Gastrocnemius medialis (tissue), 4 donors: ENCODE data around the gene RAD51B. TPM values are rescaled to one million over a fixed set of nuclear protein-coding genes. Genes with fewer than 3 reads are reported as not detected.

ENCODE experiments used
- ATAC-seq, 2 donors: fragments of 150-250 bp; one replicate each; pipeline ENCODE4 v1.9.1; 2016
- DNase-seq, 2 donors: peaks; one replicate each; pipeline ENCODE4 v3.0.0-alpha.2; 2019
- H3K27ac ChIP-seq, 4 donors: fragments of 200-600 bp; sonication (generic); 1 replicate in 1 of 4; 2 replicates in 3 of 4; pipeline ENCODE4 v1.5.1; 2016 to 2018; ENCODE audit warnings: mild to moderate bottlenecking in 2 of 4, moderate library complexity in 1 of 4
- H3K27me3 ChIP-seq, 3 donors: fragments of 200-600 bp; sonication (generic) in 2 of 3; 1 replicate in 1 of 3; 2 replicates in 2 of 3; pipeline versions ENCODE4 v1.5.1 to v1.6.0; 2016 to 2019; ENCODE audit warnings: mild to moderate bottlenecking in 1 of 3, moderate library complexity in 1 of 3
- H3K36me3 ChIP-seq, 2 donors: fragments of 200-600 bp; sonication (generic) in 1 of 2; one replicate each; pipeline ENCODE4 v1.5.1; 2017 to 2018
- H3K4me1 ChIP-seq, 2 donors: fragments of 200-600 bp; sonication (generic) in 1 of 2; one replicate each; pipeline ENCODE4 v1.5.1; 2016 to 2017; ENCODE audit warnings: mild to moderate bottlenecking in 2 of 2
- H3K4me3 ChIP-seq, 4 donors: fragments of 200-600 bp; sonication (generic) in 3 of 4; 1 replicate in 1 of 4; 2 replicates in 3 of 4; pipeline ENCODE4 v1.5.1; 2016 to 2019; ENCODE audit warnings: mild to moderate bottlenecking in 2 of 4
- H3K9me3 ChIP-seq, 3 donors: fragments of 200-600 bp; sonication (generic) in 2 of 3; 1 replicate in 1 of 3; 2 replicates in 2 of 3; pipeline ENCODE4 v1.5.1; 2016 to 2019
- CTCF ChIP-seq, 5 experiments: fragments of 450-650 bp in 3 of 5; fragments of 200-600 bp in 2 of 5; sonication (generic) in 2 of 5; IDR thresholded peaks in 4 of 5; conservative IDR thresholded peaks in 1 of 5; 1 replicate in 4 of 5; 2 replicates in 1 of 5; pipeline ENCODE4 v1.5.1; 2016 to 2019; ENCODE audit warnings: antibody characterized with exemption in 5 of 5, mild to moderate bottlenecking in 3 of 5, moderate library complexity in 3 of 5
- POLR2A ChIP-seq, 2 donors: fragments of 450-650 bp; IDR thresholded peaks; one replicate each; pipeline ENCODE4 v1.6.1; 2017; ENCODE audit warnings: antibody characterized with exemption in 2 of 2, mild to moderate bottlenecking in 2 of 2, moderate library complexity in 2 of 2
- in situ Hi-C, 4 donors: fragments of 200-750 bp; cut with MboI; loops; one replicate each; pipeline versions ENCODE4 v1.15.0 to v1.8.0; 2017; ENCODE audit warnings: low sequenced_read_pairs in 4 of 4
- intact Hi-C: fragments of 100-400 bp; cut with DNase I; formaldehyde crosslinking; loops from one replicate; pipeline ENCODE4 v1.15.1; 2023; ENCODE audit warnings: low total_unique reads
- total RNA-seq, 4 donors: library from RNA; depleted of rRNA; stranded (reverse); fragments of >200 nt; gene quantifications; one replicate each; pipeline versions ENCODE4 v1.1.0 to v1.2.3, GENCODE V29; 2016

Gene RAD51B
- total RNA-seq, 4 donors from 2014 or later = 1.6 to 3.3 (median 2.4) TPM

- in situ Hi-C loops = no loop called here
- Histone ChIP-seq H3K27ac (no peak overlapping the region), H3K4me1 (peaks cover 25 to 30% of the 10 kb centered on the region in 2 donors)
Measured at GRCh38 chr14:68040633-68041369, 221.2 kb downstream of the RAD51B start.

GRCh38 chr14:68041876-68042354 is 222.3 kb downstream of the RAD51B start:
- ATAC-seq = peak; percentile 52 to 56
- no peak for DNase-seq
- Histone ChIP-seq H3K27ac (no peak overlapping the region), H3K4me1 (peaks cover 25 to 35% of the 10 kb centered on the region in 2 donors), H3K4me3 (no peak overlapping the region), H3K9me3 (no peaks in the 10 kb centered on the region), H3K36me3 (no peaks in the 10 kb centered on the region), H3K27me3 (no peaks in the 10 kb centered on the region)
- no peak for TF ChIP-seq CTCF (IDR thresholded peaks at IDR 0.05 in 4 of 5, conservative IDR thresholded peaks at IDR 0.05 in 1 of 5)
- no peak for TF ChIP-seq POLR2A (IDR thresholded peaks at IDR 0.05)
- intact Hi-C loops = no loop called here
- in situ Hi-C loops = no loop called here

More at GRCh38 chr14:68040633-68041369, 221.2 kb downstream of the RAD51B start:
- intact Hi-C loops = no loop called here
- Histone ChIP-seq H3K27me3 (no peaks in the 10 kb centered on the region), H3K36me3 (no peaks in the 10 kb centered on the region), H3K9me3 (no peaks in the 10 kb centered on the region), H3K4me3 (no peak overlapping the region)
- ATAC-seq (no peak), DNase-seq (no peak)
- no peak for TF ChIP-seq POLR2A (IDR thresholded peaks at IDR 0.05)
- no peak for TF ChIP-seq CTCF (IDR thresholded peaks at IDR 0.05 in 4 of 5, conservative IDR thresholded peaks at IDR 0.05 in 1 of 5)

GRCh38 chr14:68042586-68043210 is 223.1 kb downstream of the RAD51B start:
- no peaks in the 10 kb centered on the region for H3K36me3 ChIP-seq
- H3K27me3 ChIP-seq = no peaks in the 10 kb centered on the region
- H3K4me1 ChIP-seq = peaks cover 25 to 35% of the 10 kb centered on the region in 2 donors
- no peak for DNase-seq
- H3K4me3 ChIP-seq = no peak overlapping the region
- intact Hi-C loops (no loop called here), in situ Hi-C loops (no loop called here)
- no peak overlapping the region for H3K27ac ChIP-seq
- TF ChIP-seq CTCF (IDR thresholded peaks at IDR 0.05 in 4 of 5, conservative IDR thresholded peaks at IDR 0.05 in 1 of 5) = no peak
- no peak for TF ChIP-seq POLR2A (IDR thresholded peaks at IDR 0.05)
- no peaks in the 10 kb centered on the region for H3K9me3 ChIP-seq
- ATAC-seq = no peak

GRCh38 chr14:68043752-68044151 is 224.2 kb downstream of the RAD51B start:
- Histone ChIP-seq H3K4me1 (peaks cover 25 to 35% of the 10 kb centered on the region in 2 donors), H3K27me3 (no peaks in the 10 kb centered on the region), H3K36me3 (no peaks in the 10 kb centered on the region), H3K9me3 (no peaks in the 10 kb centered on the region), H3K27ac (peak overlapping the region in 2 of 4 donors; percentile 0 to 8), H3K4me3 (no peak overlapping the region)
- ATAC-seq = no peak
- TF ChIP-seq CTCF (IDR thresholded peaks at IDR 0.05 in 4 of 5, conservative IDR thresholded peaks at IDR 0.05 in 1 of 5) (no peak), POLR2A (IDR thresholded peaks at IDR 0.05) (no peak)
- in situ Hi-C loops (no loop called here), intact Hi-C loops (no loop called here)
- DNase-seq = no peak
